GM21786 (cell line): ENCODE data around the gene R3HDM2.
"Not testable (repeated sequence)": the region's sequence is repeated elsewhere in the genome, so short reads cannot be mapped to it uniquely, and the experiment has no call there.

Experiments
- ATAC-seq: cut with Tn5 transposase; IDR thresholded peaks from one replicate; pipeline ENCODE4 v1.9.1; 2021; ENCODE audit not compliant: unreplicated experiment

R3HDM2 gene

DNA sequence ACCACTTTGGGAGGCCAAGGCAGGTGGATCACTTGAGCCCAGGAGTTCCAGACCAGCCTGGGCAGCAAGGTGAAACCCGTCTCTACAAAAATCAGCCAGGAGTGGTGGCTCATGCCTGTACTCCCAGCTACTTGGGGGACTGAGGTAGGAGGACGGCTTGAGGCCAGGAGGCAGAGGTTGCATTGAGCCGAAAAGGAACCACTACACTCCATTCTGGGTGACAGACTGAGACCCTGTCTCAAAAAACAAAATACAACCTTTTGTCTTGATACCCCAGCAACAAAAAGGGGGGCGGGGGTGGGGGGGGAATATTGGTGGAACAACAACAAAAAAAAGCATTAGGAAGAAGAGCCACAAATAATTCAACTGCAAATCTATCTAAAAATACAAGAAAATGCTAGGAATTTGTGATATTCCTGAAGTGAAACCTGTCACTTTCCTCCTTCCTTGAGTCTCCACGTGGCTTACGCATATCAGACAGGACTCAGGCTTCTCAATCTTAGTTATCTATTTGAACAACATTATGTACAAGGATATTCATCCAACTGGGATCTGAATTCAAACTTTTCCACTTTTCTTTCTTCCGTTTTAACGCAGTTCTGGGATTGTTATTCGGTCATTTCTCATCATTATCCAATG is 1.3 kb downstream of the R3HDM2 start:
- no peak for ATAC-seq

DNA sequence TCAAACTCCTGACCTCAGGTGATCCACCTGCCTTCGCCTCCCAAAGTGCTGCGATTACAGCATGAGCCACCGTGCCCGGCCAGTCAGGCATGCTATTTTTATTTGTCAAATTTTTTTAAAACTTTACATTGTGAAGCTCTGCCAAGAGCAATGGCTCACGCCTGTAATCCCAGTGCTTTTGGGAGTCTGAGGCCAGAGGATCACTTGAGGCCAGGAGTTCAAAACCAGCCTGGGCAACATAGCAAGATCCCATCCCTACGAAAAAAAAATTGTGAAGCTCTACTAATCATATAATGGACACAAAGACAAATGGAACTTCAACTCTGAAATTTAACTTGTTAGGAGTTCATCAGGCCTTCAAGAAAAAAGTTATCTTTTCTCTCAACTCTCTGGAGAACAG is 1.9 kb downstream of the R3HDM2 start:
- ATAC-seq: no peak

DNA sequence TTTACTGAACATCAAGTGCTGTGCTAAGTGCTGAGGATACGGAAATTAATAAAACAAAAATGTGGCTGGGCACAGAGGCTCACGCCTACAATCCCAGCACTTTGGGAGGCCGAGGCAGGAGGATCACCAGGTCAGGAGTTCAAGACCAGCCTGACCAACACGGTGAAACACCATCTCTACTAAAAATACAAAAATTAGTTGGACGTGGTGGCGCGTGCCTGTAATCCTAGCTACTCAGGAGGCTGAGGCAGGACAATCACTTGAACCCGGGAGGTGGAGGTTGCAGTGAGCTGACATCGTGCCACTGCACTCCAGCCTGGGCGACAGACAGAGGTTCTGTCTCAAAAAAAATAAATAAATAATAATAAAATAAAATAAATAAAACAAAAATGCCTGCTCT is 3.9 kb downstream of the R3HDM2 start:
- not testable (repeated sequence) for ATAC-seq

DNA sequence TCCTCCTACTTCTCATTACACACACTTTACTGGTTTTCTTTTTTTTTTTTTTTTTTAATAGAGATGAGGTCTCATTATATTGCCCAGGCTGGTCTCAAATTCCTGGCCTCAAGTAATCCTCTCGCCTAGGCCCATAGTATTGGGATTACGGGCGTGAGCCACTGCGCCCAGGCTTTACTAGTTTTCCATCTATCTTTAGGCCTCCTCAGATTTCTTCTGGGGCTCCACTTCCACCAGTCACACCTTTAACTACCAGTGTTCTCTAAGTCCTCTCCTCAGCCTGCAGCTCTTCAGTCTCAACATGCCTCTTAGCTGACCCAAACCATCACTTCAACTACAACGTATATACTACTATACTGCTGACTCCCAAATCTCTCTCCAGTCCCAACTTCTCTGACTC is 10.4 kb downstream of the R3HDM2 start:
- no peak for ATAC-seq

DNA sequence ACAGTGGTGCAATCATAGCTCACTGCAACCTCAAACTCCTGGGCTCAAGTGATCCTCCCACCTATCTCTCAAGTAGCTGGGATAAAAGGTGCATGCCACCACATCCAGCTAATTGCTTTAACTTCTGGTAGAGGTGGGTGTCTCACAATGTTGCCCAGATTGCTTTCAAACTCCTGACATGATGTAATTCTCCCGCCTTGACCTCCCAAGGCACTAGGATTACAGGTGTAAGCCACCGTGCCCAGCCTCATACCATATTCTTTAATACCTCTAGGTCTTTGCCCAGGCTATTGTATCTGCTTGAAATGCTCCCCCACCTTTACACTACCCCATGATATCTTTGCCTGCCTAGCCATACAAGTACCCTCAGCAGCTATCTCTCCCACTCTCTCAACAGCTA is 11.3 kb downstream of the R3HDM2 start:
- ATAC-seq: no peak

DNA sequence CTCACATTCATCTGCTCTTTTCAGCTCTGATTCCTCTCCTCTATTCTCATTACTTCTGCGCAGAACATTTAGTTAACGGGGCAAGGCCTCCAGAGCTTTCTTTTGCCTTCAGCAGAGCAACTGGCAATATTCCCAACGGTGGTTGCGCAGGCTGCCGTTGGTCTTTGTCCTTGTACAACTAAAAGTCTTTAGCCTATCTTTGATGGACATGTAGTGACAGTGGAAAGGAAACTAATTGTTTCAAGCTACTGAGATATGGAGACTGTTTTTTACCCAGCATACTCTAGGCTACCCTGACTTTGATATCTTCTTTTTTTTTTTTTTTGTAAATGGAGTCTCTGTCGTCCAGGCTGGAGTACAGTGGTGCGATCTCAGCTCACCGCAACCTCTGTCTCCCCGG is 12.6 kb downstream of the R3HDM2 start:
- no peak for ATAC-seq

DNA sequence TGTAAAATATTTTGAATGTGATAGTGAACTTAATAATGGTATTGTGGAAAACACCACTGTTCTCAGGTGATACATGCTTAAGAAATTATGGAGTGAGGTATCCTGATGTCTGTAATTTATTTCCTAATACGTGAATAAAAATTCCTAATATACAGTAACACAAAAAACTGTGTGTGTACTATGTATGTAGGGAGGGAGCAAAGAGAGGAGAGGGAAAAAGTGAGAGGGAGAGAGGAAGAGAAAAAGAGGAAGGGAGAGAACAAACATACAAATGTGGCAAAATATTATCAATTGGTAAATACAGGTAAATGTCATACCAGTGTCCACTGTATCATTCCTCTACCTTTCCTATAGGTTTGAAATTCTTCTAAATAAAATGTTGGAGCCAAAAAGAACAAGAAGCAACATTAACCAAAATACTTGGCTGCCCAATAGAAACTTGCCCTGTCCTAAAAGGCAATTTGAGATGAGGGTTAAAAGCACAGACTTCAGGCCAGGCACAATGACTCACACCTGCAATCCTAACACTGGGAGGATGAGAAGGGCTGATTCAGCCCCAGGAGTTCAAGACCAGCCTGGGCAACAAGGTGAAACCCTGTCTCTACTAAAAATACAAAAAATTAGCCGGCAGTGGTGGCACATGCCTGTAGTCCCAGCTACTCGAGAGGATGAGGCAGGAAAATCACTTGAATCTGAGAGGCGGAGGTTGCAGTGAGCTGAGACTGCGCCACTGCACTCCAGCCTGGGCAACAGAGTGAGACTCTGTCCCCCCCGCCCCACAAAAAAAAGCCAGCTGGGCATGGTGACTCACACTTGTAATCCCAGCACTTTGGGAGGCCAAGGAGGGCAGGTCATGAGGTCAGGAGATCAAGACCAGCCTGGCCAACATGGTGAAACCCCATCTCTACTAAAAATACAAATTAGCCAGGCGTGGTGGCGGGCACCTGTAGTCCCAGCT is 14.5 kb downstream of the R3HDM2 start:
- no peak for ATAC-seq

DNA sequence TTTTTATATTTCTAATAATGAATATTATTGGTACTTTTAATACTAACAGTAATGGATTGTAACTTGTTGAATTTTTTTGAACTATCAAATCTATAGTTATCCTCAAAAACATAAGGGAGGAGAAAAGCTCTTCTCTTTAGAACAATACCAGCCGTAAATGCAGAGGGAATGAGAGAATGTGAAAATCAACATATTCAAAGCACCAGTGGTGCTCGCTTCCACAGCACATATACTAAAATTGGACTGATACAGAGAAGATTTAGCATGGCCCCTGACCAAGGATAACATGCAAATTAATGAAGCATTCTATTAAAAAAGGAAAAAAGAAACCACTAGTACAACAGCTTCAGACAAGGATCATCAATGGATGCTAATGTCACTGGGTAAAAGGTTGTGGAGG is 15.8 kb downstream of the R3HDM2 start:
- no peak for ATAC-seq

DNA sequence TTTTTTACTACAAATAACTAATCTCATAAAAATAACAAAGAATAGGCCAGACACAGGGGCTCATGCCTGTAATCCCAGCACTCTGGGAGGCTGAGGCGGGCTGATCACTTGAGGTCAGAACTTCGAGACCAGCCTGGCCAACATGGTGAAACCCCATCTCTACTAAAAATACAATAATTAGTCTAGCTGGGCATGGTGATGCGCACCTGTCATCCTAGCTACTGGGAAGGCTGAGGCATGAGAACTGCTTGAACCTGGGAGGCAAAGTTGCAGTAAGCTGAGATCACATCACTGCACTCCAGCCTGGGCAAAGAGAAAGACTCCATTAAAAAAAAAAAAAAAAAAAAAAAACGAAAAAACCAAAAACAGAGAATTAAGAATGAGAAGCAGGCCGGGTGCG is 16.7 kb downstream of the R3HDM2 start:
- ATAC-seq: not testable (repeated sequence)

DNA sequence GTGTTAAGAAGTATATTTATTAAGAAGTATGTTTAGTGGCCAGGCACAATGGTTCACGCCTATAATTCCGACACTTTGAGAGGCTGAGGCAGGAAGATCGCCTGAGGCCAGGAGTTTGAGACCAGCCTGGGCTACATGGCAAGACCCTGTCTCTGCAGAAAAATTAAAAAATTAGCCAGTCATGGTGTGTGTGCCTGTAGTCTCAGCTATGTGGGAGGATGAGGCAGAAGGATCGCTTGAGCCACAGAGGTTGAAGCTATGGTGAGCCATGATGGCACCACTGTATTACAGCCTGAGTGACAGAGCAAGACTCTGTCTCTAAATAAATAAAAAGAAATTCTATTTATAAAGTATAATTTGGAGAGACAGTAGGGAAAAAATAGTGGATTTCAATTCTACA is 20.3 kb downstream of the R3HDM2 start:
- ATAC-seq: no peak

DNA sequence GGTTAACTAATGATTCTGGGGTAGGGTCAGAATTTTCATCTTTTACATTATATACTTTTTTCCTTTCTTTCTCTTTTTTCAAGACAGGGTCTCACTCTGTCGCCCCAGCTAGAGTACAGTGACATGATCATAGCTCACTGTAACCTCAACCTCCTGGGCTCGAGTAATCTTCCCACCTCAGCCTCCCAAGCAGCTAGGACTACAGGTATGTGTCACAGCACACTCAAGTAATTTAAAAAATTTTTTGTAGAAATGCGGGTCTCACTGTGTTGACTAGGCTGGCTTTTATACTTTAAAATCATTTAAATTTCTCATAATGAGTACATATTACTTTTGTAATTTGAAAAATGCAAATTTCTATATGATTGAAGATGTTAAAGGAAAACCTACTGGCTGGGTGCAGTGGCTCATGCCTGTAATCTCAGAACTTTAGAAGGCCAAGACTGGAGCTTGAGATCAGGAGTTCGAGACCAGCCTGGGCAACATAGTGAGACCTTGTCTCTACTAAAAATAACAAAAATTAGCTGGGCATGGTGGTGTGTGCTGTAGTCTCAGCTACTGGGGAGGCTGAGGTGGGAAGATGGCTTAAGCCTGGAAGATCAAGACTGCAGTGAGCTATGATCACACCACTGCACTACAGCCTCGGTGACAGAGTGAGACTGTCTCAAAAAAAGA is 25.7 kb downstream of the R3HDM2 start:
- ATAC-seq: no peak

DNA sequence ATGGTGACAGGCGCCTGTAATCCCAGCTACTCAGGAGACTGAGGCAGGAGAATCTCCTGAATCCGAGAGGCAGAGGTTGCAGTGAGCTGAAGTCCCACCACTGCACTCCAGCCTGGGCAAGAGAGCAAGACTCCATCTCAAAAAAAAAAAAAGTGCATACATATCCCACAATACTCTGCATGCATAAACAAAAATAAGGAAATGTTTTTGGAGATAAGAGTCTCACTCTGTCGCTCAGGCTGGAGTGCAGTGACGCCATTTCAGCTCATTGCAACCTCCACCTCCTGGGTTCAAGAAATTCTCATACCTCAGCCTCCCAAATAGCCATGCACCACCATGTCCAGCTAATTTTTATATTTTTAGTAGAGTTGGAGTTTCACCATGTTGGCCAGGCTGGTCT is 28.7 kb downstream of the R3HDM2 start:
- ATAC-seq: not testable (repeated sequence)

DNA sequence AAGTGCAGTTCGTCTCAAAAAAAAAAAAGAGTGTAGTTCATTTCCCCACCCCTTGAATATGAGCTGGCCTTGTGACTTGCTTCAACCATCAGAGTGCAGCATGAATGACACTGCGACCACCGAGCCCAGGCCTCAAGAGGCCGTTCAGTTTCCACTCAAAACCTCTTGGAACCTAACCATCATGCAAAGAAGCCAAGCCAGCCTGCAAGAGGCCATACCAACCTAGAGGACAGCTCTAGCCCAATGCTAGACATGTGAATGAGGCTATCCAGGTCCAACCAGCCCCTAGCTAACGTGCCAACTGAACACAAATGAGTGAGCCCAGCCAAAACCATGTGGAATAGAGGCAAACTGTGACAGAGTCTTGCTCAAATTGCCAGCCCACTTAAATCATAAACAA is 29.7 kb downstream of the R3HDM2 start:
- ATAC-seq: no peak

DNA sequence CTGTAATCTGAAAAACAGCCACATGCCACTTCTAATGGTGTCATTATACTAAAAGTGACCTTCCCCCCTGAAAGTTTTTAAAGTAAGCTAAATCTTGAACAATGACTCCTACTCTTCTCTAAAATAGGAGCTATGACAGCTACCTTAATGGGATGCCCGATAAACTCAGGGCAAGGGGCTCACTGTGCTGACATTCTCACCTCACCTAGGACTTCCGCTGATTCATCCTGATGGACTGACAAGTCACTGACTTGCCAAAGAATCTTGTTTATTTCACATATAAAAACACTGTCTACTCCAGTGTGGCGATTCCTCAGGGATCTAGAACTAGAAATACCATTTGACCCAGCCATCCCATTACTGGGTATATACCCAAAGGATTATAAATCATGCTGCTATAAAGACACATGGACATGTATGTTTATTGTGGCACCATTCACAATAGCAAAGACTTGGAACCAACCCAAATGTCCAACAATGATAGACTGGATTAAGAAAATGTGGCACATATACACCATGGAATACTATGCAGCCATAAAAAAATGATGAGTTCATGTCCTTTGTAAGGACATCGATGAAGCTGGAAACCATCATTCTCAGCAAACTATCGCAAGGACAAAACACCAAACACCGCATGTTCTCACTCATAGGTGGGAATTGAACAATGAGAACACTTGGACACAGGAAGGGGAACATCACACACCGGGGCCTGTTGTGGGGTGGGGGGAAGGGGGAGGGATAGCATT is 31.0 kb downstream of the R3HDM2 start:
- not testable (repeated sequence) for ATAC-seq

DNA sequence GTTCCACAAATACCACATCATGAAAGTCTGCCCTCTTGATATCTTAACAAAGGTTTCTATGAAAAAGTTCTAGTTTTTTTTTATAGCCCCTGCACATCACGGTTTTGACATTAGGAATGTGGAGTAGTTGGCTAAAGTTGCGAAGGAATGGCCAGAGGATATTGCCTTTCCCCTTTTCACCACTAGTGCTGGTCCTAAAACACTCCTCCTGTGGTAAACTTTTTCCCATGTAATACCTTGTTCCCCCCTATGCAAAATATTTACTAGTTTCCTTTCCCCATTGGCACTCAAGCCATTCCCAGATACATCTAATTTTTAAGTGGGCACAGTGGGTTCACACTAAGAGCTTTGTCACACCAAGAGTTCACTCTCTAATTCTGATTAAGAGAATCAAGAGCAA is 33.4 kb downstream of the R3HDM2 start:
- ATAC-seq: no peak

DNA sequence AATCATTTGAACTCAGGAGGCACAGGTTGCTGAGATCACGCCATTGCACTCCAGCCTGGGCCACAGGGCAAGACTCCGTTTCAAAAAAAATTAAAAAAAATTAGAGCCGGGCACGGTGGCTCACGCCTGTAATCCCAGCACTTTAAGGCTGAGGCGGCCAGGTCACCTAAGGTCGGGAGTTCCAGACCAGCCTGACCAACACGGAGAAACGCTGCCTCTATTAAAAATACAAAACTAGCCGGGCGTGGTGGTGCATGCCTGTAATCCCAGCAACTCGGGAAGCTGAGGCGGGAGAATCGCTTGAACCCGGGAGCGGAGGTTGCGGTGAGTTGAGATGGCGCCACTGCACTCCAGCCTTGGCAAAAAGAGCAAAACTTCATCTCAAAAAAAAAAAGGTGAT is 35.7 kb downstream of the R3HDM2 start:
- no peak for ATAC-seq

DNA sequence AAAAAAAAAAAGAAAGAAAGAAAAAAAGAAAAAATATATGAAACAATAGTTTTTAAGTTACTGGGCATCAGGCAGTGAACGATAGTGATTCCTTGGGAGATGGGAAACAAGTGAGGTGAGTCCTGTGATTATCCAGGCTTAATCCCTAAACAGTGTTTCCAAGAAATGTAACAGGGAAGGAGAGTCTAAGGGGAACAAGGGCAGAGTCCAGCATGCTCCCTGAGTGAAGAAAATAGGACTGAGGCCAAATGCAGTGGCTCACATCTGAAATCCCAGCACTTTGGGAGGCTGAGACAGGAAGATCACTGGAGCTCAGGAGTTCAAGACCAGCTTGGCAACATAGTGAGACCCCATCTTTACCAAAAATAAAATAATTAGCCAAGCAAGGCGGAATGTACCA is 40.7 kb downstream of the R3HDM2 start:
- ATAC-seq: no peak

DNA sequence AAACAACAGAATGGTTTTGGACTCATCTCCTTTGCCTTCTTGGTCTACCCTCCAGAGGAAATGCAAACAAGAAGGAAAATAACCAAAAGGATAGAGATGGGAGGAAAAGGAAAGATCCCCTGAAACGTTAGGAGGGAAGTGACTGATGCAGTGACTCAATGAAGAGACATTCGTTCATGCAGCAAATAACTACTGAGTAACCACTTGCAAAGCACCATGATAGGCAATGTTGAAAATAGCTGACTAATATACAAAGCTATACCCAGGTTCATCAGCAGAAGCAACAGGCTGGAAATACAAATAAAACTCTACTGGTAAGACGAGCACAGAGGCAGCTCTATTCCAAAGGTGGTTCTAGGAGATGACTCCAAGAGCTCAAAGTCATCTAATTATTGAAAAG is 41.8 kb downstream of the R3HDM2 start:
- ATAC-seq: no peak

DNA sequence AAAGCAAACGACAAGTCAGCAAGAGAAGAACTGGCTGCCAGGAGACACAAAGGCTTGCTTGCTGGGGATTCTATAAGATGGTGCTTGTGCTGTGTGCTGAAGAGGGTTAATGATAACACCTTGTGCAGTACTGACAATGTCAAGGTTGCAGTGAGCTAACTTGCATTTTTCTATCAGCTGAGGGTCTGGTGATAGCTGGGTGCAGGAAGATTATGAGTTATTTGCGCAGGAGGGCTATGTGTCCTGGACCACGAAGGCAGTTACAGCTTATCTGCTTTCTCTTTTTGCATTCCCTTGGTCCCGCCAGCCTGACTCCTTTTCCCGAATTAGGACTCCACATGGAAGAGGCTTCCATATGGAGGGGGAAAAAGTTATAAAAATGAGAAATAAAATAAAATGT is 42.4 kb downstream of the R3HDM2 start:
- ATAC-seq: no peak

DNA sequence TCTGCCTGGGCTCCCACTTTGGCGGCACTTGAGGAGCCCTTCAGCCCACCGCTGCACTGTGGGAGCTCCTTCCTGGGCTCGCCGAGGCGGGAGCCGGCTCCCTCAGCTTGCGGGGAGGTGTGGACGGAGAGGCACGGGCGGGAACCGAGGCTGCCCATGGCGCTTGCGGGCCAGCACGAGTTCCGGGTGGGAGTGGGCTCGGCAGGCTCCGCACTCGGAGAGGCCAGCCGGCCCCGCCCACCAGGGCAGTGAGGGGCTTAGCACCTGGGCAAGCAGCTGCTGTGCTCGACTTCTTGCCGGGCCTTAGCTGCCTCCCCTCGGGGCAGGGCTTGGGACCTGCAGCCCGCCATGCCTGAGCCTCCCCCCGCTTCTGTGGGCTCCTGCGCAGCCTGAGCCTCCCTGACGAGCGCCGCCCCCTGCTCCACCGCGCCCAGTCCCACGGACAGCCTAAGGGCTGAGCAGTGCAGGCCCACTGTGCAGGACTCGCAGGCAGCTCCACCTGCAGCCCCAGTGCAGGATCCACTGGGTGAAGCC is 44.6 kb downstream of the R3HDM2 start:
- ATAC-seq: no peak

DNA sequence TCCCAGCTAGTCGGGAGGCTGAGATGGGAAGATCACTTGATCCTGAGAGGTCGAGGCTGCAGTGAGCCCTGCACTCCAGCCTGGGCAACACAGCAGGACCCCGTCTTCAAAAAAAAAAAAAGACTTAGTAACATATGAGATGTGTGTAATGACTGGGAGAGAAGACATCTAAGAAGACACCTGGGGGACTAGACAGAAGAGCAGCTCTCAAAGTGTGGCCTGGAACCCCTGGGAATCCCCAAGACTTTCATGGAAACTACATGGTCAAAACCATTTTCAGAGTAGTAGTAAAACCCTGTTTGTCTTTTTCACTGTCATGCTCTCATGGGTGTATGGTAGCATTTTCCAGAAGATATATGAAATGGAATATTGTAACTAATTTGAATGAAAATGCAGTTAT is 45.3 kb downstream of the R3HDM2 start:
- no peak for ATAC-seq
